ENCODE data around the gene POU2F3.

- TF ChIP-seq EZH2 (IDR thresholded peaks at IDR 0.05; ENCODE audit: borderline replicate concordance) (no peak), CTCF (IDR thresholded peaks at IDR 0.05; ENCODE audit: poor library complexity) (no peak)
Observed at GRCh38 chr11:120329556-120329955, 89.6 kb downstream of the POU2F3 start.
